Erythroblast (primary cell): ENCODE measurements around the gene LYRM1.
"Not testable (repeated sequence)": the region's sequence is repeated elsewhere in the genome, so short reads cannot be mapped to it uniquely, and the experiment has no call there.

Experiments used
- DNase-seq, 2 experiments: peaks; one replicate each; lab custom pipeline; 2025; lab: John Stamatoyannopoulos, UW
- GATA1 ChIP-seq: IDR thresholded peaks from 2 replicates; pipeline ENCODE4 v1.6.1; 2011; ENCODE audit warnings: low read depth, mild to moderate bottlenecking, control low read depth, low read length, moderate library complexity
- POLR2A ChIP-seq: IDR thresholded peaks from 2 replicates; pipeline ENCODE4 v1.6.1; 2011; ENCODE audit warnings: mild to moderate bottlenecking, low read length

LYRM1 gene

GRCh38 chr16:20925751-20926150 lies 25.2 kb downstream of the LYRM1 start:
- no peak for DNase-seq
- TF ChIP-seq POLR2A (no peak), GATA1 (no peak)

- no peak for TF ChIP-seq GATA1
- no peak for TF ChIP-seq POLR2A
- DNase-seq = no peak
Observed at GRCh38 chr16:20928774-20929411, 28.3 kb downstream of the LYRM1 start.

GRCh38 chr16:20929676-20930364 lies 29.2 kb downstream of the LYRM1 start:
- DNase-seq = not testable (repeated sequence)

DNA sequence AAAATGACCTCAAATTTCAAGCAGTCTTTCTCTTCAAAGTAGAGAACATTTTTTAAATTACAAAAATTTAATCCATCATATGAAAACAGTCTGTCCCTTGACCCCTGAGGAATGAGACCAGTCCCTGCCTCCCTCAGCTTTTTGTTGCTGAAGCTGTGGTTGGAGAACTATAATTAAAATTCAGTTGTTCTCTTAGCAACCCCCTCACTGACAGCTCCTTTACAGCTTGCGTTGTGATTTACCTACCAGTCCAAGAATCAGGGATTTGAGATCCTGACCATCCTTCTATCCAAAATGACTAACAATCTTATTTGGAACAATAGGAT lies 29.8 kb downstream of the LYRM1 start:
- no peak for DNase-seq
- TF ChIP-seq GATA1 (no peak), POLR2A (no peak)

DNA sequence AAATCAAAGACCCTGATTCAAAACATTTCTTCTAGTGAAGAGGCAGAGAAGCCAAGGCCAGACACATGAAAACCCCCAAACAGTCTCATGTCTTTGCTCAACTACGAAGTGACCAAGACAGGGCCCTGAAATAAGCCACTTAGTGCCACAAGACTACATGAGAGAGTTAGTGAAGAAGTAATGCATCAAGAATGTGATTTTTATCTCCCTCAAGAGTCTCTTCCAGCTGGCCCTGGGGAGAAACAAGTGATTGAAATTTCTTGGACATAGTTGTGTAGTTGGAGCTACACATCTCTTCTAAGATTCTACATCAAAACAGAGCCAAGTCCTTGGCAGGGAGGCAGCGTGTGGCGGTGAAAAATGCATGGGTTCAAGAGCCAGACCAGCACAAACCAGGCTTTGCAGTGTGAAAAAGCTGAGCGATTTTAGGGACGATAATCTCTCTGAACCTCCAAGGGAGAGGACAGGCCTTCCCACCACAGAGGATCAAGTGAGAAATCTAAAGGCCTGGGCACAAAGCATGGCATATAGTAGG lies 30.6 kb downstream of the LYRM1 start:
- TF ChIP-seq GATA1 (no peak), POLR2A (no peak)
- DNase-seq = no peak

- DNase-seq = no peak
- TF ChIP-seq POLR2A (no peak), GATA1 (no peak)
Observed at GRCh38 chr16:20933589-20933988, 33.0 kb downstream of the LYRM1 start.

GRCh38 chr16:20937736-20938135 lies 37.2 kb downstream of the LYRM1 start:
- DNase-seq = no peak
- TF ChIP-seq POLR2A (no peak), GATA1 (no peak)

- no peak for DNase-seq
- TF ChIP-seq GATA1 (no peak), POLR2A (no peak)
Observed at GRCh38 chr16:20938426-20938825, 37.9 kb downstream of the LYRM1 start.

GRCh38 chr16:20939611-20940010 lies 39.0 kb downstream of the LYRM1 start:
- DNase-seq = no peak

GRCh38 chr16:20940871-20941635 lies 40.5 kb downstream of the LYRM1 start:
- no peak for DNase-seq
- TF ChIP-seq GATA1 = no peak
- no peak for TF ChIP-seq POLR2A

More at GRCh38 chr16:20939611-20940010, 39.0 kb downstream of the LYRM1 start:
- TF ChIP-seq POLR2A (no peak), GATA1 (no peak)

GRCh38 chr16:20941636-20941926 lies 41.0 kb downstream of the LYRM1 start:
- TF ChIP-seq GATA1 = no peak
- TF ChIP-seq POLR2A = no peak
- DNase-seq = no peak

- TF ChIP-seq POLR2A = no peak
- TF ChIP-seq GATA1 = no peak
- DNase-seq = no peak
Observed at GRCh38 chr16:20942256-20942655, 41.7 kb downstream of the LYRM1 start.

GRCh38 chr16:20944861-20945574 lies 44.4 kb downstream of the LYRM1 start:
- peak; percentile 50 to 68 for DNase-seq
- no peak for TF ChIP-seq POLR2A

GRCh38 chr16:20945575-20945875 lies 45.0 kb downstream of the LYRM1 start:
- DNase-seq = not testable (repeated sequence)
